H9 (cell line): Measurements from ENCODE around the gene ACTN1. TPM values are rescaled to one million over a fixed set of nuclear protein-coding genes. Genes with fewer than 3 reads are reported as not detected.

ENCODE experiments used
- DNase-seq: peaks from one replicate; pipeline ENCODE4 v3.0.0-alpha.2; 2017
- H2AFZ ChIP-seq: one replicate; pipeline ENCODE4 v1.6.1; 2013; ENCODE audit warnings: mild to moderate bottlenecking, low read length, control low read depth, moderate library complexity
- H2AK5ac ChIP-seq: 2 replicates; pipeline ENCODE4 v1.6.1; 2013; ENCODE audit warnings: low read length, control low read depth, mixed read lengths; ENCODE audit not compliant: insufficient read length
- H2BK120ac ChIP-seq: one replicate; pipeline ENCODE4 v1.6.1; 2013; ENCODE audit warnings: low read depth, mild to moderate bottlenecking, low read length, control low read depth, inconsistent platforms; ENCODE audit not compliant: poor library complexity, severe bottlenecking
- H2BK12ac ChIP-seq: 2 replicates; pipeline ENCODE4 v1.6.1; 2013; ENCODE audit warnings: low read length, control low read depth, mixed read lengths, low read depth; ENCODE audit not compliant: insufficient read length
- H2BK15ac ChIP-seq: 2 replicates; pipeline ENCODE4 v1.6.1; 2013; ENCODE audit warnings: low read depth, low read length, control low read depth
- H2BK20ac ChIP-seq: one replicate; pipeline ENCODE4 v1.6.1; 2013; ENCODE audit warnings: low read depth, mild to moderate bottlenecking, low read length, control low read depth, inconsistent platforms; ENCODE audit not compliant: poor library complexity, severe bottlenecking
- H2BK5ac ChIP-seq: 2 replicates; pipeline ENCODE4 v1.6.1; 2013; ENCODE audit warnings: low read length, control low read depth, mixed read lengths; ENCODE audit not compliant: insufficient read length
- H3K14ac ChIP-seq: 2 replicates; pipeline ENCODE4 v1.6.1; 2013; ENCODE audit warnings: low read length, control low read depth; ENCODE audit not compliant: insufficient read depth
- H3K18ac ChIP-seq: 2 replicates; pipeline ENCODE4 v1.6.1; 2013; ENCODE audit warnings: low read depth, mild to moderate bottlenecking, mixed read lengths, low read length, control low read depth; ENCODE audit not compliant: insufficient read length
- H3K23ac ChIP-seq: 2 replicates; pipeline ENCODE4 v1.6.1; 2013; ENCODE audit warnings: low read length, control low read depth, mixed read lengths, low read depth; ENCODE audit not compliant: insufficient read length
- H3K23me2 ChIP-seq: 2 replicates; pipeline ENCODE4 v1.6.1; 2013; ENCODE audit warnings: low read depth, mild to moderate bottlenecking, mixed read lengths, low read length, control low read depth; ENCODE audit not compliant: insufficient read length, poor library complexity, severe bottlenecking
- H3K27ac ChIP-seq: 2 replicates; pipeline ENCODE4 v1.5.1; 2013; ENCODE audit warnings: low read length, control low read depth, mixed read lengths, low read depth; ENCODE audit not compliant: insufficient read length
- H3K27me3 ChIP-seq: 2 replicates; pipeline ENCODE4 v1.6.1; 2013; ENCODE audit warnings: low read length, control low read depth, inconsistent platforms; ENCODE audit not compliant: insufficient read depth
- H3K4ac ChIP-seq: 2 replicates; pipeline ENCODE4 v1.6.1; 2013; ENCODE audit warnings: low read depth, mild to moderate bottlenecking, control low read depth, inconsistent platforms, low read length, moderate library complexity
- H3K4me1 ChIP-seq: 2 replicates; pipeline ENCODE4 v1.6.1; 2013; ENCODE audit warnings: low read length, control low read depth, inconsistent platforms; ENCODE audit not compliant: insufficient read depth
- H3K4me2 ChIP-seq: 2 replicates; pipeline ENCODE4 v1.6.1; 2013; ENCODE audit warnings: low read length, control low read depth, mixed read lengths; ENCODE audit not compliant: insufficient read length, insufficient read depth
- H3K56ac ChIP-seq: 2 replicates; pipeline ENCODE4 v1.6.1; 2013; ENCODE audit warnings: low read depth, mild to moderate bottlenecking, mixed read lengths, low read length, control low read depth; ENCODE audit not compliant: insufficient read length
- H3K79me1 ChIP-seq: 2 replicates; pipeline ENCODE4 v1.6.1; 2013; ENCODE audit warnings: low read depth, mild to moderate bottlenecking, moderate library complexity, low read length, control low read depth, inconsistent platforms; ENCODE audit not compliant: insufficient read depth, poor library complexity, severe bottlenecking
- H3K79me2 ChIP-seq: 2 replicates; pipeline ENCODE4 v1.6.1; 2013; ENCODE audit warnings: low read length, control low read depth, inconsistent platforms; ENCODE audit not compliant: insufficient read depth
- H3K9ac ChIP-seq: 2 replicates; pipeline ENCODE4 v1.6.1; 2013; ENCODE audit warnings: low read length, control low read depth, mixed read lengths; ENCODE audit not compliant: insufficient read length; ENCODE audit errors: extremely low read depth
- H3K9me3 ChIP-seq: one replicate; pipeline ENCODE4 v1.6.1; 2013; ENCODE audit warnings: low read depth, low read length, inconsistent platforms; ENCODE audit not compliant: control insufficient read depth
- H3T11ph ChIP-seq: one replicate; pipeline ENCODE4 v1.6.1; 2013; ENCODE audit warnings: mild to moderate bottlenecking, low read length, control low read depth, inconsistent platforms
- H4K20me1 ChIP-seq: one replicate; pipeline ENCODE4 v1.6.1; 2013; ENCODE audit not compliant: control insufficient read depth, insufficient read length, insufficient read depth
- H4K5ac ChIP-seq: 2 replicates; pipeline ENCODE4 v1.6.1; 2013; ENCODE audit warnings: low read depth, mild to moderate bottlenecking, mixed read lengths, low read length, control low read depth; ENCODE audit not compliant: insufficient read length
- H4K8ac ChIP-seq: replicated peaks from 2 replicates; pipeline ENCODE4 v1.6.1; 2013; ENCODE audit warnings: low read length, control low read depth, mixed read lengths, low read depth; ENCODE audit not compliant: insufficient read length
- H4K91ac ChIP-seq: 2 replicates; pipeline ENCODE4 v1.6.1; 2013; ENCODE audit warnings: low read depth, mild to moderate bottlenecking, moderate library complexity, mixed read lengths, low read length, control low read depth; ENCODE audit not compliant: insufficient read length
- H3K27ac Mint-ChIP-seq, 3 experiments: 2 replicates in 2 of 3; 3 replicates in 1 of 3; pipeline ENCODE4 v1.8.0; 2020 to 2021; ENCODE audit warnings: mixed read lengths in 3 of 3, mild to moderate bottlenecking in 1 of 3, moderate library complexity in 1 of 3
- H3K27me3 Mint-ChIP-seq: 2 replicates; pipeline ENCODE4 v1.8.0; 2021; ENCODE audit warnings: low read depth, mild to moderate bottlenecking, moderate library complexity, mixed read lengths
- H3K36me3 Mint-ChIP-seq, 3 experiments: 2 replicates in 2 of 3; 3 replicates in 1 of 3; pipeline ENCODE4 v1.8.0; 2020 to 2021; ENCODE audit warnings: low read depth in 3 of 3, mixed read lengths in 3 of 3; ENCODE audit not compliant: insufficient read depth in 1 of 3
- H3K4me1 Mint-ChIP-seq, 2 experiments: 2 replicates each; pipeline ENCODE4 v1.8.0; 2020; ENCODE audit warnings: mixed read lengths in 2 of 2
- H3K4me3 Mint-ChIP-seq, 2 experiments: 2 replicates in 1 of 2; 3 replicates in 1 of 2; pipeline ENCODE4 v1.8.0; 2020 to 2021; ENCODE audit warnings: mild to moderate bottlenecking in 2 of 2, mixed read lengths in 2 of 2, moderate library complexity in 1 of 2
- H3K9me3 Mint-ChIP-seq, 2 experiments: 2 replicates in 1 of 2; 3 replicates in 1 of 2; pipeline ENCODE4 v1.8.0; 2020; ENCODE audit warnings: mild to moderate bottlenecking in 2 of 2, mixed read lengths in 2 of 2, moderate library complexity in 1 of 2
- WGBS: extraction: QIAGEN DNeasy Blood & Tissue Kit; methylation state at CpG from one replicate; pipeline ENCODE4 v1.1.7; 2013; ENCODE audit warnings: missing lambda C conversion rate, low lambda C conversion rate, mixed read lengths; ENCODE audit not compliant: insufficient read length; ENCODE audit errors: extremely low coverage; 5-methylcytosine and 5-hydroxymethylcytosine counted together
- total RNA-seq: library from RNA; stranded (reverse); gene quantifications from 2 replicates; pipeline ENCODE4 v1.2.1, GENCODE V29; 2021
- TF ChIP-seq, protein P1 (sequence below): fragments of 200-600 bp; sonication (generic); conservative IDR thresholded peaks from 3 replicates; pipeline ENCODE4 v1.8.0; 2021; ENCODE audit warnings: antibody characterized with exemption, mild to moderate bottlenecking

ACTN1 gene
- total RNA-seq, 1 experiment from 2014 or later, result 219 TPM

DNA sequence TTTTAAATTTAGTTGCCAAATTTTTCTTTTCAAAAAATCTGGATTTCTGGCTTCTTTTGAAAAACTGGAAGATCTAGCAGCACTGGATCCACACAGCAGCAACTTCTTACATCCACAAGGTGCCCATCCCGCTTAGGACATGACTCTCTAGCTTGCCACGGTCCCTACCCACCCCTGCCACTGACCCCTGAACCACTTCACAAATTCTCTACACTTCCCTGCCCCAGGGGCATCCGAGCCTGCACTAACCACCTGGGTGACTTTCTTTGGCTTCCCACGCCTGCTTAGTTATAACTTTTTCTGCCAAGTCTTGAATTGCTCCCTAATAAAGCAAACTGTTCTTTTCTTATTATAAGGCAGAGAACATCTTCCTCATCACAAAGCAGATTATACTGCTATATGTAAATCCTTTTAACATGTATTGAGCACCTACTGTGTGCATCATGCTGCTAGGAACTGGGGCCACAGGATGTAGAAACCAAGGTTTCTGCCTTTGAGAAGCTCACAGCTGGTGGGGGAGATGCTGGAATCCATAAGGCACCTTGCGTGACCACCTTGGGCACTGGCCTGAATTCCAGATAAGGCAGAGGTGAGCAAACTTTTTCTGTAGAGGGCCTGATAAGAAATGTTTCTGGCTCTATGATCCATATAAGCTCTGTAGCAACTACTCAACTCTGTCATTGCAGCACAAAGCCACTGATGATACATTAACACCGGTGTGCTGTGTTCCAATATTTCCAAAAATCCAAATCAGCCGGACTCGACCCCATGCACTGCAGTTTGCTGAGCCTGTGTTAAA lies 59.8 kb downstream of the ACTN1 start:
- no peak overlapping the region for H2BK5ac ChIP-seq
- Mint-ChIP-seq H3K4me1 (peaks cover 36 to 40% of the 10 kb centered on the region in 2 experiments), H3K36me3 (peaks cover 51 to 82% (median 72%) of the 10 kb centered on the region in 3 experiments), H3K9me3 (no peaks in the 10 kb centered on the region), H3K27ac (peak overlapping the region in 2 of 3 experiments; percentile 41 to 76; a peak in 1 of 7 replicates), H3K4me3 (no peak overlapping the region), H3K27me3 (no peaks in the 10 kb centered on the region)
- no peak overlapping the region for H3T11ph ChIP-seq
- no peak overlapping the region for H2AK5ac ChIP-seq
- peaks cover 5% of the 10 kb centered on the region; the same call in 1 of the 2 replicates for H3K4me1 ChIP-seq
- H3K56ac ChIP-seq, result no peak overlapping the region
- no peak overlapping the region for H3K4ac ChIP-seq
- no peak for DNase-seq
- H4K8ac ChIP-seq, result no peak overlapping the region
- no peak overlapping the region for H2AFZ ChIP-seq
- no peak overlapping the region for H3K4me2 ChIP-seq
- no peak overlapping the region for H3K27ac ChIP-seq
- no peaks in the 10 kb centered on the region for H3K27me3 ChIP-seq
- H3K23me2 ChIP-seq, result no peaks in the 10 kb centered on the region
- H4K20me1 ChIP-seq, result no peaks in the 10 kb centered on the region
- no peak overlapping the region for H3K18ac ChIP-seq
- no peak overlapping the region for H2BK15ac ChIP-seq
- H2BK120ac ChIP-seq, result no peak overlapping the region
- WGBS, result no CpG with 5 or more reads among the region's 8 CpGs
- H3K9ac ChIP-seq, result no peak overlapping the region
- no peak overlapping the region for H4K5ac ChIP-seq
- no peak overlapping the region for H2BK20ac ChIP-seq
- no peaks in the 10 kb centered on the region for H3K9me3 ChIP-seq
- H2BK12ac ChIP-seq, result no peak overlapping the region
- H3K14ac ChIP-seq, result no peak overlapping the region
- no peaks in the 10 kb centered on the region; the same call in 1 of the 2 replicates for H3K79me2 ChIP-seq
- H3K23ac ChIP-seq, result no peak overlapping the region
- TF ChIP-seq, protein P1, sequence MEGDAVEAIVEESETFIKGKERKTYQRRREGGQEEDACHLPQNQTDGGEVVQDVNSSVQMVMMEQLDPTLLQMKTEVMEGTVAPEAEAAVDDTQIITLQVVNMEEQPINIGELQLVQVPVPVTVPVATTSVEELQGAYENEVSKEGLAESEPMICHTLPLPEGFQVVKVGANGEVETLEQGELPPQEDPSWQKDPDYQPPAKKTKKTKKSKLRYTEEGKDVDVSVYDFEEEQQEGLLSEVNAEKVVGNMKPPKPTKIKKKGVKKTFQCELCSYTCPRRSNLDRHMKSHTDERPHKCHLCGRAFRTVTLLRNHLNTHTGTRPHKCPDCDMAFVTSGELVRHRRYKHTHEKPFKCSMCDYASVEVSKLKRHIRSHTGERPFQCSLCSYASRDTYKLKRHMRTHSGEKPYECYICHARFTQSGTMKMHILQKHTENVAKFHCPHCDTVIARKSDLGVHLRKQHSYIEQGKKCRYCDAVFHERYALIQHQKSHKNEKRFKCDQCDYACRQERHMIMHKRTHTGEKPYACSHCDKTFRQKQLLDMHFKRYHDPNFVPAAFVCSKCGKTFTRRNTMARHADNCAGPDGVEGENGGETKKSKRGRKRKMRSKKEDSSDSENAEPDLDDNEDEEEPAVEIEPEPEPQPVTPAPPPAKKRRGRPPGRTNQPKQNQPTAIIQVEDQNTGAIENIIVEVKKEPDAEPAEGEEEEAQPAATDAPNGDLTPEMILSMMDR, result no peak
- peaks cover 6% of the 10 kb centered on the region for H3K79me1 ChIP-seq
- H4K91ac ChIP-seq, result no peak overlapping the region
